ENCODE data around the gene IRAK3. TPM values are rescaled to one million over a fixed set of nuclear protein-coding genes. Genes with fewer than 3 reads are reported as not detected.
"Not testable (repeated sequence)": the region's sequence is repeated elsewhere in the genome, so short reads cannot be mapped to it uniquely, and the experiment has no call there.

IRAK3 gene
- total RNA-seq, 1 experiment from 2014 or later: 0.12 TPM

DNA sequence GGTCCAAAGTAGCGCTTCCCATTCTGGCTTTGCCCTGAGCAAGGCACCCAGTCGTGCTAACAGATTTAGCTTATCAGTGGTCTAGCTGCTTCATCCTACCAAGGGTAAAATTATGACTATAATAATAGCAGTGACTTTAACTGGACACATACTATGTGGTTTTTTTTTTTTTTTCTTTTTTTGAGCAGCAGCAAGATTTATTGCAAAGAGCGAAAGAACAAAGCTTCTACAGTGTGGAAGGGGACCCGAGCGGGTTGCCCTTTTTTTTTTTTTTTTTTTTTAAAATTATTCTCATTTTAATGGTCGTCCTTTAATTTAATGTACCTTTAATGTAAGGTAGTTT is 113.8 kb downstream of the IRAK3 start:
- ChIA-PET CTCF (interaction anchor here (0.6 to 1.1 kb wide), 2 partner anchors 19 to 133 kb away, joined by 3 read pairs; partner anchors contain the start of gene TMBIM4), POLR2A (interaction anchor here (0.6 to 1.5 kb wide), 9 partner anchors 9 to 337 kb away, joined by 3 to 11 read pairs (median 3); partner anchors contain the start of genes LLPH and TMBIM4), RAD21 (ENCODE audit: low non-redundant PET in 1 of 2, low total read pairs in 2 of 2, uncharacterized antibody in 2 of 2, unreplicated experiment in 2 of 2) (interaction anchor here (0.6 to 0.7 kb wide), 3 partner anchors 9 to 333 kb away, joined by 3 read pairs; no protein-coding TSS in a partner anchor)
- Histone ChIP-seq H2AFZ (ENCODE audit: low read depth, low read length, poor library complexity, severe bottlenecking) (peak overlapping the region; percentile 61), H3K9me2 (ENCODE audit: insufficient read depth) (no peaks in the 10 kb centered on the region), H3K27ac (ENCODE audit: low read depth, low read length) (peak overlapping the region; percentile 54), H3K79me2 (ENCODE audit: insufficient read depth, low read length) (no peaks in the 10 kb centered on the region), H4K20me1 (ENCODE audit: insufficient read depth) (no peaks in the 10 kb centered on the region), H3K4me1 (ENCODE audit: control insufficient read depth in 1 of 2, insufficient read depth in 2 of 2, low read length in 2 of 2) (peaks cover 8 to 11% of the 10 kb centered on the region in 2 experiments; a peak in 3 of 4 replicates), H3K9me3 (ENCODE audit: control insufficient read depth in 1 of 2, insufficient read depth in 1 of 2, low read depth in 1 of 2, low read length in 2 of 2) (no peaks in the 10 kb centered on the region), H3K4me3 (replicated peaks in 1 of 2; ENCODE audit: low read depth in 1 of 2, low read length in 2 of 2) (peak overlapping the region; percentile 81 to 86), H3K4me2 (ENCODE audit: low read length) (peak overlapping the region; percentile 92), H3K9ac (ENCODE audit: low read length) (peak overlapping the region; percentile 83), H3K36me3 (ENCODE audit: control insufficient read depth in 1 of 2, insufficient read depth in 2 of 2, low read length in 2 of 2) (peaks cover 0 to 3% of the 10 kb centered on the region in 2 experiments; a peak in 1 of 4 replicates), H3K27me3 (ENCODE audit: insufficient read depth, low read length) (no peaks in the 10 kb centered on the region)
- intact Hi-C loops (cut with micrococcal nuclease): loop anchor here (2.0 kb wide), 1 partner anchor 134 kb away; the partner anchor contains the start of gene TMBIM4
- TF ChIP-seq EGR1 (IDR thresholded peaks at IDR 0.05; ENCODE audit: low read depth): 0 out of 2 replicates have a peak, but pooled peaks have one; percentile 15
- TF ChIP-seq, protein P1, sequence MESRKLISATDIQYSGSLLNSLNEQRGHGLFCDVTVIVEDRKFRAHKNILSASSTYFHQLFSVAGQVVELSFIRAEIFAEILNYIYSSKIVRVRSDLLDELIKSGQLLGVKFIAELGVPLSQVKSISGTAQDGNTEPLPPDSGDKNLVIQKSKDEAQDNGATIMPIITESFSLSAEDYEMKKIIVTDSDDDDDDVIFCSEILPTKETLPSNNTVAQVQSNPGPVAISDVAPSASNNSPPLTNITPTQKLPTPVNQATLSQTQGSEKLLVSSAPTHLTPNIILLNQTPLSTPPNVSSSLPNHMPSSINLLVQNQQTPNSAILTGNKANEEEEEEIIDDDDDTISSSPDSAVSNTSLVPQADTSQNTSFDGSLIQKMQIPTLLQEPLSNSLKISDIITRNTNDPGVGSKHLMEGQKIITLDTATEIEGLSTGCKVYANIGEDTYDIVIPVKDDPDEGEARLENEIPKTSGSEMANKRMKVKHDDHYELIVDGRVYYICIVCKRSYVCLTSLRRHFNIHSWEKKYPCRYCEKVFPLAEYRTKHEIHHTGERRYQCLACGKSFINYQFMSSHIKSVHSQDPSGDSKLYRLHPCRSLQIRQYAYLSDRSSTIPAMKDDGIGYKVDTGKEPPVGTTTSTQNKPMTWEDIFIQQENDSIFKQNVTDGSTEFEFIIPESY (IDR thresholded peaks at IDR 0.05; ENCODE audit: extremely low read depth, insufficient replicate concordance, low read length): no peak
- TSS peak; percentile 79 for BruUV-seq (replicated peaks)
- no peak for DNase-seq (ENCODE audit: low read depth, low spot score)
- ATAC-seq: no peak

DNA sequence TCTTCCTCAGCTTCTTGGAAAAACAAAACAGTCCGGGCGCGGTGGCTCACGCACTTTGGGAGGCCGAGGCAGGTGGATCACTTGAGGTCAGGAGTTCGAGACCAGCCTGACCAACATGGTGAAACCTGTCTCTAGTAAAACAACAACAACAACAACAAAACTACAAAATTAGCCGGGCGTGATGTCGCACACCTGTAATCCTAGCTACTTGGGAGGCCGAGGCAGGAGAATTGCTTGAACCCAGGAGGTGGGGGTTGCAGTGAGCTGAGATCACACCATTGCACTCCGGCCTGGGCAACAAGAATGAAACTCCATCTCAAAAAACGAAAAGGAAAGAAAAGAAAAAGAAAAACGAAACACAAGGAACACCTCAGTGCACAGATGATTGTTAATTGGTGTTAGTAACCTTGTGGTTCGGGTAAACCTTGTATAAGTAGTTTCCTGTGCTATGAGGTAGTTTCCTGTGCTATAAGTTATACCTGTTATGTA is 114.3 kb downstream of the IRAK3 start:
- H4K20me1 ChIP-seq (ENCODE audit: insufficient read depth); DNase-seq (ENCODE audit: low read depth, low spot score); H3K36me3 ChIP-seq (ENCODE audit: control insufficient read depth in 1 of 2, insufficient read depth in 2 of 2, low read length in 2 of 2); H3K27ac ChIP-seq (ENCODE audit: low read depth, low read length); H3K79me2 ChIP-seq (ENCODE audit: insufficient read depth, low read length); H3K27me3 ChIP-seq (ENCODE audit: insufficient read depth, low read length); H3K9me2 ChIP-seq (ENCODE audit: insufficient read depth); RAD21 ChIA-PET (ENCODE audit: low non-redundant PET in 1 of 2, low total read pairs in 2 of 2, uncharacterized antibody in 2 of 2, unreplicated experiment in 2 of 2); H3K9me3 ChIP-seq (ENCODE audit: control insufficient read depth in 1 of 2, insufficient read depth in 1 of 2, low read depth in 1 of 2, low read length in 2 of 2); BruUV-seq (replicated peaks); H2AFZ ChIP-seq (ENCODE audit: low read depth, low read length, poor library complexity, severe bottlenecking); ATAC-seq: not testable (repeated sequence)
- CTCF ChIA-PET: interaction anchor here (1.1 kb wide), 1 partner anchor 134 kb away, joined by 3 read pairs; the partner anchor contains the start of gene TMBIM4
- H3K4me1 ChIP-seq (ENCODE audit: control insufficient read depth in 1 of 2, insufficient read depth in 2 of 2, low read length in 2 of 2): peaks cover 8 to 11% of the 10 kb centered on the region in 2 experiments; a peak in 3 of 4 replicates
- peak overlapping the region; percentile 83 for H3K9ac ChIP-seq (ENCODE audit: low read length)
- intact Hi-C loops (cut with micrococcal nuclease): loop anchor here (2.0 kb wide), 1 partner anchor 135 kb away; the partner anchor contains the start of gene TMBIM4
- peak overlapping the region; percentile 92 for H3K4me2 ChIP-seq (ENCODE audit: low read length)
- peak overlapping the region; percentile 81 to 86 for H3K4me3 ChIP-seq (replicated peaks in 1 of 2; ENCODE audit: low read depth in 1 of 2, low read length in 2 of 2)
- POLR2A ChIA-PET: interaction anchor here (1.4 kb wide), 1 partner anchor 8 kb away, joined by 6 read pairs; no protein-coding TSS in a partner anchor

Other genes starting within 250 kb of the IRAK3 start
- 45.6 TPM for gene LLPH, start 58.5 kb upstream of the IRAK3 start, total RNA-seq (2021; ENCODE audit: unreplicated experiment)
- gene TMBIM4, start 19.2 kb upstream of the IRAK3 start, total RNA-seq (2021; ENCODE audit: unreplicated experiment): 51.1 TPM
- gene HELB, start 113.3 kb downstream of the IRAK3 start, total RNA-seq (2021; ENCODE audit: unreplicated experiment): 9.3 TPM